Memory B cell (primary cell): ENCODE measurements around the gene SH3RF3.

Source experiments
- ATAC-seq: fragments of 150-1000 bp; cut with Tn5 transposase; 2 replicates; pipeline ENCODE4 v1.10.0; 2021; ENCODE audit warnings: low read depth, mild to moderate bottlenecking, moderate library complexity
- DNase-seq, 2 donors: peaks; one replicate each; pipeline ENCODE4 v3.0.0; 2022; ENCODE audit warnings: low spot score in 2 of 2
- H3K27ac Mint-ChIP-seq: one replicate; pipeline ENCODE4 v1.8.0; 2022; ENCODE audit warnings: mild to moderate bottlenecking, moderate library complexity, mixed read lengths
- H3K27me3 Mint-ChIP-seq: one replicate; pipeline ENCODE4 v1.8.0; 2022; ENCODE audit warnings: mixed read lengths
- H3K36me3 Mint-ChIP-seq: one replicate; pipeline ENCODE4 v1.8.0; 2022; ENCODE audit warnings: mild to moderate bottlenecking, mixed read lengths
- H3K4me1 Mint-ChIP-seq: one replicate; pipeline ENCODE4 v1.8.0; 2022; ENCODE audit warnings: mixed read lengths
- H3K4me3 Mint-ChIP-seq: one replicate; pipeline ENCODE4 v1.8.0; 2022; ENCODE audit warnings: mild to moderate bottlenecking, moderate library complexity, mixed read lengths
- H3K9me3 Mint-ChIP-seq: one replicate; pipeline ENCODE4 v1.8.0; 2022; ENCODE audit warnings: mixed read lengths

Gene SH3RF3

DNA sequence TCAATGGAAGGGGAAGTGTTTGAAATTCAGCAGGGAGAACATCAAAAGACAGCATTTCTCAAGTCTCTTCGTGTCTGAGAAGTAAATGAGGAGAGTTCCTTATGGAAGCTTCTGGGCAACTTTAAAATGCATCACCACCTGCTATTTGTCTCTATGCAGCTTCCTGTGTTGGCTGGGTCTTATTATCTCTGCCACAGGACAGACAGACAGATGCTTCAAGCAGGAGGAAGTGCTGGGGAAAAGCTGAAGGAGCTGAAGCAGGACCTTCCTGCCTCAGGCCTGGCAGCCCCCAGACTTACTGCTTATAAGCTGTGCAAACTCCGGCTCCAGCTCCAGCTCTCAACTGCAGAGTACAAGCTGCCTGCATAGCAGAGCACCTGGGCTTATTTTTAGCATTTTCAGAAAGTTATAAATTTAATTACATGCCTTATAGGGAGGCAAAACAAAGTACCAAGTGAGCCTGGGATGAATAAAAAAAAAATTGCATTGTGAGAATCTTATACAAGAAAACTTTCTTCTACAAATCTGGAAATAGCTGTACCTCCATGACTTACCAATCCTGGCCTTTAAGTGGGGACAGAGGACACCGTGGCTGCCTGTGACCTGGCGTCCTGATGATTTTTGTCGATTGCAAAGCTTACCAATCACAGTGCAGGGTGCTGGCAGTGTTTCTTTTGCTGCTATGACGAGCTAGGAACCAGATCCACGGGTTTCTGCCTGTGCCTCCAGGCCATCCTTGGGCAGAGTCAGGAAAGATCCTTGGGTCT, 278.5 kb downstream of the SH3RF3 start:
- H3K27me3 Mint-ChIP-seq: peaks cover 6% of the 10 kb centered on the region
- no peak overlapping the region for H3K4me3 Mint-ChIP-seq
- H3K36me3 Mint-ChIP-seq: no peaks in the 10 kb centered on the region
- DNase-seq: no peak
- H3K27ac Mint-ChIP-seq: no peak overlapping the region
- ATAC-seq: no peak
- no peaks in the 10 kb centered on the region for H3K9me3 Mint-ChIP-seq
- peaks cover 2% of the 10 kb centered on the region for H3K4me1 Mint-ChIP-seq

DNA sequence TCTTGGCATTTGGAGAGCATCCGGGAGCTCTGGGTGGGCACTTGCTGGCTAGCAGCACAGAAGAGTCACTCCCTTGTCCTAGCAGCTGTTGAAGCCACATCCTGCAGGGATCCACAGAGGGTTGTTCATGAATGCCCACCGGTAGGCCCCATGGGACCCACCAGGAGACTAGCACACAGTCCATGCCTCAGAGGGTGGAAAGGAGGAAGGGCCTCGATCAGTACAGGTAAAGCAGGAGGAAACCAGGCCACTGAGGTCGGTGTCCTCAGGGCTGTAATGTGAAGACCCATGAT, 279.0 kb downstream of the SH3RF3 start:
- no peak overlapping the region for H3K4me3 Mint-ChIP-seq
- no peak for ATAC-seq

DNA sequence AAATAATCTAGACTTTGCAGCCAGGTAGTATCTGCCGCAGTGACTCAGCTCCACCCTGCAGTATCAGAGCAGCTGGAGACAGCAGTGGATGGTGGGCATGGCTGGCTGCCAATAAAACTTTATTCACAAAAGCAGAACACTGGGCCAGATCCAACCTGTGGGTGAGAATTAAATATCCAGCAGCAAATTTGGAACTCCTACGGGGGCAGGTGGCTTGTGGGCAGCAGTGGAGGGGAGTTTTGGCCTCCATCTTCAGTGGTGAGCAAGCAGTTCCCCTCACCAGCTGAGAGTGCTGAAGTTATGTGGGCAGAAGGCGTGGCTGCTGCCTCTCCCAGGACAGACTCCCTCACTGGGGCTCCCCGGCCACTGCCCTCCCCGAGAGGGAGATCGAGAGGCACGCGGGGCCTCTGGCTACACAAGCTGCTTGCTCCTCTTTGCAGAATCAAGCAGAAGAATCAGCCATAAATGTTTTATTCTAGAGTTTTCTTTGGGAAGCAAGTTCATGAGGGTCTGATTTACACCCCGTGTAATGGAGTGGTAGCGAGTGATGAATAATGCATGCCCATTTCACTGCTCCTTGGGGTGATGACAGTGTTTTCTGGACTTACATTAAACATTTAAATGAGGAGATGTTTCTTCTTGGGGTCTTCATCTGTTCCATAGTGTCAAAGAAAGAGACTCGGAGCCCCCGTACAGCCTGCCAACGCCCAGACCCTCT, 280.5 kb downstream of the SH3RF3 start:
- Mint-ChIP-seq H3K9me3 (no peaks in the 10 kb centered on the region), H3K4me3 (no peak overlapping the region), H3K4me1 (no peaks in the 10 kb centered on the region), H3K27ac (no peak overlapping the region), H3K27me3 (peaks cover 8% of the 10 kb centered on the region), H3K36me3 (no peaks in the 10 kb centered on the region)
- no peak for DNase-seq
- ATAC-seq: no peak

More for the DNA sequence above, 279.0 kb downstream of the SH3RF3 start:
- Mint-ChIP-seq H3K36me3 (no peaks in the 10 kb centered on the region), H3K27me3 (peaks cover 6% of the 10 kb centered on the region), H3K9me3 (no peaks in the 10 kb centered on the region), H3K4me1 (peaks cover 2% of the 10 kb centered on the region), H3K27ac (no peak overlapping the region)
- DNase-seq: no peak

DNA sequence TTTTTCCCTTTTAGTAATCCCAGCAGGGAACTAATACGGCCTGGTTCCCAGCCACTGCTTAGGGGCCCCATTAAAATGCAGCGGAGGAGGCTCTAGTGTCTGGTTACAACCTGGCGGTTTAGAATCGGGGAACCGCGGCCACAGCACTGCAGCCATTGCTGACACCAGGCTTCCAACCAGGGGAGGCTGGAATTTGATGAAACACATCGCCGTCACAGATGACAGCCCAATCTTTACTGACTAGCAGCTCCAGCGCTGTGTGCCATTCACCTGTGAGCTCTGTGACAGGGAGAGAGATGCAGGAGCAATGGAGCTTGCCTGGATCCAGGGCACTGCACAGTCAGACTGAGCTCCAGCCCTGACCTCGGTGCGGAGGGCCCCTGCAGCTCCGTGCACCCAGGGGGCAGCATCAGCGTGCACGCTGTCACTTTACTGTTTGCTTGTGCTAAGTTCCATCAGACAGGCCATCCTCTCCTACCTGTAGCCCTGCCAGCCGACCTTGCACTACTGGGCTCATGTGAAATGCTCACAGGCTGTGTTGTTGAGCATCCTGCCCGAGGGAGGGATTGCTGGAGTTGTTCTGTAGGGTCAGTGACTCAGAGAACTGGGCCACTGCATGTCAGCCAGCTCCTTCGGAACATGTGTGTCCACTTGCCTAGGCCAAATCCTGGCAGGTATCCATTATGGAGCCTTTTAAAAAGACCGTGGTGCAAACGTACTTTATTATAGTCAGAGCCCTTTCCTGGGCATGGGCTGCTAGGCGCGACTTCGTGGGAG, 281.2 kb downstream of the SH3RF3 start:
- Mint-ChIP-seq H3K4me1 (no peaks in the 10 kb centered on the region), H3K27me3 (peaks cover 8% of the 10 kb centered on the region), H3K27ac (no peak overlapping the region), H3K4me3 (no peak overlapping the region), H3K9me3 (no peaks in the 10 kb centered on the region), H3K36me3 (no peaks in the 10 kb centered on the region)
- no peak for ATAC-seq
- DNase-seq: no peak

DNA sequence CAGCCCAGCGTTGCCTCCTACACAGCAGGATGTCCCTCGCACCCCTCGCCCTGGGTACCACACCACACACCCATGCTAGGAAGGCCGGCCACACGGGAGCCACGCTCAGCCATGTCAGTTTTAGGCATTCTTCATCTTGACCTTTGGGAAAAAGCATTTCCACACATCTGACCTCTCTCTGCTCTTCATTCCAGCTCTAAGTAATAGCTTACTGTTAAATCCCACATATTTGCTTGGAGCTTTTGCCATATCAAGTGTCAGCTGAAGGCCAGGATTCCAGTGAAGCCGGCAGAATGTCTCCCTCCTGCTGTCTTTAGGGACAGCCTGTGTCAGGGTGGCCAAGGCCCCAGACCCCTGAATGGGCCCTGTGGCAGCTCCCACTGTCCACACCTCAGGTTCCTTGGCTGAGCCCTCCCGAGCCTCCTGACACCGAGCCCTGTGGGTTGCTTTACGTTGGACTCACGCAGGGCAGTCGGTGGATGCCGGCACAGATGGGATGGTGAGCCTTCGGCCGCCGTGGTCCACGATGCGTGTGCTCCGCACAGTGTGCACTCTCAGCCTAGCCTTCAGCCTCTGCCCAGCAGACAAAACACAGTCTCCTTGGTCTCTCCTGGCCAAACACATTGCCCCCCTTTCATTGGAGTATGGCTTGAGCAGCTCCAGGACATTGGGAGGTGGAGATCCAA, 282.8 kb downstream of the SH3RF3 start:
- Mint-ChIP-seq H3K27me3 (peaks cover 5% of the 10 kb centered on the region), H3K9me3 (no peaks in the 10 kb centered on the region), H3K36me3 (no peaks in the 10 kb centered on the region), H3K4me1 (no peaks in the 10 kb centered on the region), H3K27ac (no peak overlapping the region), H3K4me3 (no peak overlapping the region)
- DNase-seq: no peak
- no peak for ATAC-seq

DNA sequence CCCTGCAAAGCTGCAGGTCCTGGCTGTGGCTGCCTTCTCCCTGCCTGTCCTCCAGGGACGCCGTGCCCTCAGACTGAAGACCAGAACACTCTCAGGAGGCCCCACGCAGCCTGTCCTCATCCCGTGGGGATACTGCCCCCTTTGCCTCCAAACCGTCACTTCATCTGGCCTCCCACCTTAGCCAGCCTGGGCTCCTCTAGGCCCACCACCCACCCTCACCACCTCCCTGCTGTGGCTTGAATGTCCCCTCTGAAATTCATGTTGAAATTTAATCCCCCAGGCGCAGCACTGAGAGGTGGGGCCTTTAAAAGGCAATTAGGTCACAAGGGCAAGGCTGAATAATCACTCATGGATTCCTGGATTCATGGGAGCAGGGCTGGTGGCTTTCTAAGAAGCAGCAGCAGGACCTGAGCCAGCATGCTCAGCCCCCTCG, 286.6 kb downstream of the SH3RF3 start:
- H3K27ac Mint-ChIP-seq: no peak overlapping the region
- H3K4me1 Mint-ChIP-seq: no peaks in the 10 kb centered on the region
- H3K27me3 Mint-ChIP-seq: peaks cover 5% of the 10 kb centered on the region
- no peak for DNase-seq
- no peaks in the 10 kb centered on the region for H3K36me3 Mint-ChIP-seq
- no peak overlapping the region for H3K4me3 Mint-ChIP-seq
- no peak for ATAC-seq
- no peaks in the 10 kb centered on the region for H3K9me3 Mint-ChIP-seq

DNA sequence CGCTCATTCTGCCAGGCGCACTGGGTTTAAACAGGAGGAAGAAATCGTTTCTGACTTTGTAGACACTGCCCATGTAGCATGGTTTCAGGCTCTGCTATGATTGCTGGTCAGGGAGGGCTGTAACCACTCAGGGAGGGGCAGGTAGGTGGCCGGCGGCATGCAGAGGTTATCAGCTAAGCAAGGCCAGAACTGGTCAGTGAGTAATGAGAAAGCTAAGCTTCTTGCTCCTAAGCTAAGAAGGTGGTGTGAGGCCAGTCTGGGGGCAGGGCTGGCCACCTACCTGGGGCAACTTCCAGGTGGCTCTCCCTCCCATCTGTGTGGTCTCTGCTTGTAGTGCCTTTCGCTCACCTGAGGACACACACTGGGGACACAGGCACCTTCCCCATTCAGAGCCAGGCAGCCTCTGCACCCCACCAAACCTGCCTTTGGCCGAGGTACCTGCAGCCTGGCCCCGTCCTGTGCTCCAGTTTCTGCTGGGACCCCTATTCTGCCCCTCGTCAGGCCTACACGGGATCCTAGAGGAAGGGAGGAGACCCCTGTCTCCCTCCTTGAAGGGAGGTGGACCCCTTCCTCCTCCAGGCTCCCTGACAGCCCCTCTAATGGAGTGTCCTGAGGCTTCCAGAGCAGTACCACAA, 288.8 kb downstream of the SH3RF3 start:
- no peak for DNase-seq
- Mint-ChIP-seq H3K4me3 (no peak overlapping the region), H3K9me3 (no peaks in the 10 kb centered on the region), H3K27me3 (peaks cover 4% of the 10 kb centered on the region), H3K36me3 (no peaks in the 10 kb centered on the region), H3K27ac (no peak overlapping the region), H3K4me1 (no peaks in the 10 kb centered on the region)
- no peak for ATAC-seq

DNA sequence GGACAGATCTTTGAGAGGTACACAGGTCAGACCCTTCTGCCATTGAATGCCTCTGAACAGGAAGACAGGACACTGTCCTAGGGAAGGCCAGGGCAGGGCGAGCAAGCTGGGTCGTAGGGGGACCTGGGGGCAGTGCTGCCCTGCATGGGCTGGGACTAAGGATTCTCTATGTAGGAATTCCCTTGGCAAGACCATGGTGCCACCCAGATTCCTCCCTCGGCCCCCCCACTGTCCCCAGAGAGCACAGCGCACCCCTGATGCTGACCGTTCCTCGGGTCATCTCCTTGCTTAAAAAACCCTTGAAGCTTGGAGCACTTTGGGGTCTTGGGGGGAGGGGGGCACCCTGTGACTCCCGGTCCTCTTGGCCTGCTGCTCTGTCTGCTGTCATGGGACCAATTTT, 289.7 kb downstream of the SH3RF3 start:
- H3K4me3 Mint-ChIP-seq: no peak overlapping the region
- DNase-seq (no peak), ATAC-seq (no peak)
- H3K4me1 Mint-ChIP-seq: no peaks in the 10 kb centered on the region
- no peaks in the 10 kb centered on the region for H3K9me3 Mint-ChIP-seq
- H3K27me3 Mint-ChIP-seq: peaks cover 2% of the 10 kb centered on the region
- no peaks in the 10 kb centered on the region for H3K36me3 Mint-ChIP-seq
- no peak overlapping the region for H3K27ac Mint-ChIP-seq

DNA sequence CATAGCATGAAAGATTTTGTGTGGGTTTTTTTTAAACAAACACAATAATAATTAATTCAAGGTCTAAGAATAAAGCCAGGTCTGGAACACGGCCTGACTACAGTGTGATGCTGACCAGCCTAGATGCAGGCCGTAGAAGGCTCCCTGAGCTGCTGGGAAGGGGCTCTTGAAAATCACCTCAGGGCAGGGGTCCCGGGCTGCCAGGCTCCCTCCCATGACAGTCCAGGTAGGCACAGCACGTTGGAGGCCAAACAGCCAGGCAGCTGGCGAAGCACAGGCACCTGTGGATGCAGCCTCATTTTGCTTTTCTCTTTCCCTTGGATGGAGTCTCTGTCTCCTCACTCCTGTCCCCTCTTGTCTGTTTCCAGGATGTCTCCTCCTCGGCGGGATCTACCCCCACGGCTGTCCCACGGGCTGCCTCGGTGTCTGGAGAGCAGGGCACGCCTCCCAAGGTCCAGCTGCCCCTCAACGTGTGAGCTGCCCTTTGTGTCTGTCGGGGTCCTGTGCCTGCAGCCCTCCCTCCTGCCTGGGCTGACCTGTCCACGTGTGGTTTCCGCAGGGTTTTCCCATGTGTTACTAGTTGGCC, 290.3 kb downstream of the SH3RF3 start:
- H3K4me3 Mint-ChIP-seq: no peak overlapping the region
- DNase-seq (no peak), ATAC-seq (no peak)
- H3K4me1 Mint-ChIP-seq: no peaks in the 10 kb centered on the region
- peaks cover 2% of the 10 kb centered on the region for H3K27me3 Mint-ChIP-seq
- H3K36me3 Mint-ChIP-seq: no peaks in the 10 kb centered on the region
- H3K9me3 Mint-ChIP-seq: no peaks in the 10 kb centered on the region
- H3K27ac Mint-ChIP-seq: no peak overlapping the region

DNA sequence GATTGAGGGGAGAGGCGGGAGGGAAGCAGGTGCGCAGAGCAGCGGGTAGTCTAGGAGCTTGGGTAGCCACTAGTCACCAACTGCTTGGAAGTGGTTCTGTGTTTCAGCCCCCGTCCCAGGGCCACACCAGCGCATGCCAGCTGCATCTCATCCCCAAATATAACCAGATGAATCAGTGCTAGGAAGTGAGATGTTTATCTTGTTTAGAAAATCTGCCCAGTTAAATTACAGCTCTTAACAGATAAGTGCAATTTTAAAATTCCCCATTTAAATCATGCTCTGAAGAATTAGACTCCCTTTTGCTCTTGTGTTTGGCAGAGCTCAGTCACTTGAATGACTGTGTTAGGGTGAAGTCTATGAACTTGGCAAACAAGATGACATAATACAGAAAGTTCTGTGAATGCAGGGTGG, 291.0 kb downstream of the SH3RF3 start:
- H3K4me3 Mint-ChIP-seq: no peak overlapping the region

DNA sequence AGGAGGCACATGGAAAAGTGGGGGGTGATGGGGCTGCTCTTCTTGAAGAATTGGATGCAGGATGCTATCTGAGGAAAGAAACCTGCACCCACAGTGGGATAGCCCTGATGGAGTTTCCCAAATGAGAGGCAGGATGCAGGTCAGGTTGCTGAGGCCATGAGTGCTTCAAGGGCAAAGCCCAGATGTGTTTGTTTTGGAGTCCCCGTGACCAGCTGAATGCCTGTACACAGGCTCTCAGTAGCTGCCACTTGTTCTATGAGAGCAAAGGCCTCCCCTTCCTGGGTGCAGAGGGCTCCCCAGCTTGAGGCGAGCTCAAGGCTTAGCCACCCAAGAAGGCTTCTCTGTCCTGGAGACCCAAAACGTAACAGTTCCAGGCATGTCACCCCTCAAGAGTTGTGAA, 292.1 kb downstream of the SH3RF3 start:
- H3K27ac Mint-ChIP-seq: no peak overlapping the region
- H3K4me1 Mint-ChIP-seq: peaks cover 4% of the 10 kb centered on the region
- H3K36me3 Mint-ChIP-seq: no peaks in the 10 kb centered on the region
- peaks cover 2% of the 10 kb centered on the region for H3K27me3 Mint-ChIP-seq
- no peak overlapping the region for H3K4me3 Mint-ChIP-seq
- DNase-seq (no peak), ATAC-seq (no peak)
- no peaks in the 10 kb centered on the region for H3K9me3 Mint-ChIP-seq

More for the DNA sequence above, 291.0 kb downstream of the SH3RF3 start:
- Mint-ChIP-seq H3K36me3 (no peaks in the 10 kb centered on the region), H3K27me3 (peaks cover 2% of the 10 kb centered on the region), H3K9me3 (no peaks in the 10 kb centered on the region), H3K4me1 (peaks cover 4% of the 10 kb centered on the region), H3K27ac (no peak overlapping the region)
- no peak for DNase-seq
- ATAC-seq: no peak

DNA sequence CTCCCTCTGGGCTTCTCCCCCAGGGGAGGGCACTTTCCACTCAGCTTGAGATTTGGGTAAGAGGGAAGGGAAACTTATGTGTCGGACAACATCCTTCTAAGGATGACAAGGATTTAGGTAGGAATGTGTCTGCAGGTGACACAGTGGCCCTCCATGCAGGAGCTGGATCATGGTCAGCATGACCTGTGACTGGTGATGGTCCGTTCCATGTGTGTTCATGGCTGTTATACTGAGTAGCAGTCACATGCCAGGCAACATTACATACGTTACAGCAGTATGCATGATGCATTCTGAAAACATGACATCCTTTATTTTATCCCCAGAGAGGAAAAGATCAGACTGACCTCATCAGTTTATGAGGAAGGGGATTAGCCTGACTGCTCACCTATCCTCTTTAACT, 292.6 kb downstream of the SH3RF3 start:
- Mint-ChIP-seq H3K9me3 (no peaks in the 10 kb centered on the region), H3K36me3 (no peaks in the 10 kb centered on the region), H3K4me3 (no peak overlapping the region), H3K27ac (no peak overlapping the region), H3K27me3 (peaks cover under 1% of the 10 kb centered on the region), H3K4me1 (peaks cover 4% of the 10 kb centered on the region)
- ATAC-seq: no peak
- DNase-seq: no peak

DNA sequence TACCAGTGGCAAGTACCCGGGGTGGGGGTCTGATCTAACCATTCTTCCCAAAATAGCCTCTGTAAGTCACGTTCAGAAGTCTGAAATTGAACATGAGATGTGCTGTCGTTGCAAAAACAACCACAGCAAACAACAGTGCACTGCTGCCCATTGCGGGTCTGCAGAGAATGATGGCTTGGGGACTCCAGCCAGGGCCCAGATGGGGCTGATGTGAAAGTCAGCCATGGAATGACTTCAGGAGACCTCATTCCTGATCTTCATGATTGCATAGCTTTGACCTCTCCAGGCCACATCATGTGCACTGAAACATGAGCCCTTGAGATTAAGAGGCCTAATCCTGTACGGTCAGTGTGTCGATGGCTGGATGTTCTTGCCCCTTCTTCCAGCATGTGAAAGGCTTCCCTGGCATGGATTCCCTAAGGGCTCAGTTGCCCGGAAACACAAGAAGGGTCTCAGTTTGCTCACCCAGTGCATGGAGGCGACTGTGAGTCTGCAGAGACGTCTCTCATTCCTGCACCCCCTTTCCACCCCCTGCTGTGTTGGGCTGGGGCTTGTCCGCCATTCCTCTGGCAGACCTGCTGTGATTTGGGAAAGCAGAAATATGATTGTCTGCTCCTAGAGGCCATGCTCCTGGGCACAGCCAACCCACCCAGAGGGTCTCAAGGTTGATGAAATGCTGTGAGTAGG, 293.2 kb downstream of the SH3RF3 start:
- H3K27ac Mint-ChIP-seq: no peak overlapping the region
- H3K4me1 Mint-ChIP-seq: peaks cover 4% of the 10 kb centered on the region
- peaks cover 2% of the 10 kb centered on the region for H3K27me3 Mint-ChIP-seq
- ATAC-seq: no peak
- no peak overlapping the region for H3K4me3 Mint-ChIP-seq
- no peaks in the 10 kb centered on the region for H3K9me3 Mint-ChIP-seq
- no peak for DNase-seq
- H3K36me3 Mint-ChIP-seq: no peaks in the 10 kb centered on the region
